ENCODE data around the gene CDK2AP2. TPM values are rescaled to one million over a fixed set of nuclear protein-coding genes. Genes with fewer than 3 reads are reported as not detected.
A peak's percentile ranks its signal among the peaks of the same experiment; 100 is the strongest.

The CDK2AP2 gene
- total RNA-seq, 6 donors from 2014 or later, result 36.7 to 119 (median 89.0) TPM

DNA sequence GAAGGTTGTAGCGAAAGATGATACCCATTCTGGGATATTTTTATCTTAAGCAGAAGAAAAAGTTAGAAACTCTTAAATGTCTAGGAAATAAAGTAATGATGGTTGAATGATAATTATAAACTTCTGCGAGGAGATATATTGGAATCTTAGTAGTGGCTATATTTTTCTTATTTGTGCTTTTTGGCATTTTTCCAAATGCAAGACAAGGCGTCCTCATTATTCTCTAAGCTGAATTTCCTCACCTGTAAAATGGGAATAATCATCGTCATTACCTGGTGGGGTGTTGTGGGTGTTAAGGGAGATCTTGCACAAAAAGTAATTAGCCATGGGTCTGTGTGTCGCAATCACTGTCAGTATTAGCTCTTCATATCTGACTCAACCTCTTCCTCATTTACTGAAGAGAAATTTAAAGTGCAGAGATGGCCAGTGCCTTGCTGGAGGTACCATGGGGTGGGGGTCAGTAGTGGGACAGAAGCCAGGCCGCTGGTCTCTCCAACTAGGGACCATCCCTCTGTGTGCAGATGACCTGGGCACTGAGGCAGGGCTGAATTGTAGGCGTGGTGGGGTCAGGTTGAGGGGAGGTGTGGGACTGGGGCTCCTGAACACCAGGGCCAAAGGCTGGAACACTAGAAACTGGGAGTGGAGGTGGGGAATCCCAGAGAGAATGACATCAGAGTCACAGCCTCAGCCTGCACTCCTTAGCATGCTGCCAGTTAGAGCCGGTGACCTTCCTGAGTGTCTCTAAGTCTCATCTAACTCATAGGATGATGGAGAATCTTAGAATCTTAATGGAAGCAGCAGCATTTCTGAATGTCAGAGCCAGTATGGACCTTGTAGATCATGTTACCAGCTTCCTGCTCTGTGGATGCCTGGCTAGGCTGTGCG lies 6.9 kb downstream of the CDK2AP2 start:
- 84 to 93% methylated on average over 8 to 9 of the region's 9 CpGs for WGBS, 2 donors

DNA sequence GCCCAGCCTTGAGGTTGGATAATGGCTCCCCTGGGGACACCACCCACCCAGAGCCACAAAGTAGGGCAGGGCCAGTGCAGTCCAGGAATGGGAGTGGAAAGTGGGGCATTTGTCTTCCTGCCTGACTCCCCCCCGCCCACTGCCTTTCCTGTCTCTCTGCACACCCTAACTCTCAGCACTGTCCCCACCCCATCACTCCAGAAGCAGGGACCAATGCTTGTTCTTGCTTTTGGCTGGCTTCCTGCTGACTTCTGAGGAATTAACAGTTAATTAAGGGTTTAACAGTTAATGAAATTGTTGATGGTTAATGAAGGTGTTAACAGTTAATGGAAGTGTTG lies 7.5 kb downstream of the CDK2AP2 start:
- H3K9me3 ChIP-seq, result no peaks in the 10 kb centered on the region
- WGBS, 2 donors, result 64 to 76% methylated on average over 1 of the region's 1 CpG
- DNase-seq (no peak), ATAC-seq (ENCODE audit: low FRiP score in 2 of 2) (no peak)
- peaks cover 0 to 49% (median 27%) of the 10 kb centered on the region in 4 donors for H3K36me3 ChIP-seq
- peaks cover 8 to 23% (median 17%) of the 10 kb centered on the region in 4 donors for H3K4me1 ChIP-seq
- no peak overlapping the region for H3K27ac ChIP-seq
- no peak for TF ChIP-seq CTCF (IDR thresholded peaks at IDR 0.05)
- no peaks in the 10 kb centered on the region for H3K27me3 ChIP-seq
- H3K4me3 ChIP-seq, result no peak overlapping the region

More for the DNA sequence above, 6.9 kb downstream of the CDK2AP2 start:
- Histone ChIP-seq H3K4me1 (peaks cover 14 to 30% (median 23%) of the 10 kb centered on the region in 4 donors), H3K27ac (no peak overlapping the region), H3K4me3 (no peak overlapping the region), H3K9me3 (no peaks in the 10 kb centered on the region), H3K36me3 (peaks cover 0 to 43% (median 25%) of the 10 kb centered on the region in 4 donors), H3K27me3 (no peaks in the 10 kb centered on the region)
- no peak for TF ChIP-seq EP300 (IDR thresholded peaks at IDR 0.05)
- no peak for TF ChIP-seq POLR2A (IDR thresholded peaks at IDR 0.05)
- TF ChIP-seq CTCF (IDR thresholded peaks at IDR 0.05), result no peak
- TF ChIP-seq POLR2AphosphoS5 (IDR thresholded peaks at IDR 0.05), result no peak
- ATAC-seq (ENCODE audit: low FRiP score in 2 of 2) (no peak), DNase-seq (no peak)

GRCh38 chr11:67499808-67500483 lies 8.0 kb downstream of the CDK2AP2 start:
- no peak for TF ChIP-seq POLR2A (IDR thresholded peaks at IDR 0.05)
- no peak for TF ChIP-seq CTCF (IDR thresholded peaks at IDR 0.05)
- TF ChIP-seq EP300 (IDR thresholded peaks at IDR 0.05), result no peak
- no peak for TF ChIP-seq POLR2AphosphoS5 (IDR thresholded peaks at IDR 0.05)
- H3K27me3 ChIP-seq, result no peaks in the 10 kb centered on the region
- peaks cover 6 to 18% (median 13%) of the 10 kb centered on the region in 4 donors for H3K4me1 ChIP-seq
- peak in 1 of 2 donors; percentile 79 for DNase-seq
- no peak overlapping the region for H3K4me3 ChIP-seq
- no peak for ATAC-seq (ENCODE audit: low FRiP score in 2 of 2)
- H3K36me3 ChIP-seq, result peaks cover 0 to 54% (median 32%) of the 10 kb centered on the region in 4 donors
- no peak overlapping the region for H3K27ac ChIP-seq
- WGBS, 2 donors, result 97% methylated on average over 18 of the region's 26 CpGs; no CpG with 5 or more reads in 1 of the 2 donors
- no peaks in the 10 kb centered on the region for H3K9me3 ChIP-seq

GRCh38 chr11:67498544-67498972 lies 9.4 kb downstream of the CDK2AP2 start:
- peak overlapping the region in 1 of 4 donors; percentile 53 for H3K27ac ChIP-seq
- H3K9me3 ChIP-seq, result no peaks in the 10 kb centered on the region
- H3K27me3 ChIP-seq, result no peaks in the 10 kb centered on the region
- 82 to 85% methylated on average over 12 to 21 of the region's 21 CpGs for WGBS, 2 donors
- TF ChIP-seq EP300 (IDR thresholded peaks at IDR 0.05) (no peak), POLR2A (IDR thresholded peaks at IDR 0.05) (no peak), CTCF (IDR thresholded peaks at IDR 0.05) (no peak), POLR2AphosphoS5 (IDR thresholded peaks at IDR 0.05) (no peak)
- no peak for DNase-seq
- ATAC-seq (ENCODE audit: low FRiP score in 2 of 2), result no peak
- H3K36me3 ChIP-seq, result peaks cover 4 to 67% (median 43%) of the 10 kb centered on the region in 4 donors
- no peak overlapping the region for H3K4me3 ChIP-seq
- H3K4me1 ChIP-seq, result peaks cover under 1 to 4% (median 2%) of the 10 kb centered on the region in 4 donors

Measured in upper lobe of left lung (tissue), 6 donors.